Activated T-cell treated with anti-CD3 and anti-CD28 coated beads, Interleukin-2, amount 50 U/mL, for 72 hours (primary cell): Measurements from ENCODE around the gene PLEKHG4B. TPM values are rescaled to one million over a fixed set of nuclear protein-coding genes. Genes with fewer than 3 reads are reported as not detected.
"Not testable (repeated sequence)": the region's sequence is repeated elsewhere in the genome, so short reads cannot be mapped to it uniquely, and the experiment has no call there.

Experiments used
- ATAC-seq, 2 donors: fragments of 150-1000 bp; cut with Tn5 transposase; replicated peaks in 1 of 2; 2 replicates each; pipeline ENCODE4 v1.10.0; 2021; ENCODE audit warnings: moderate library complexity in 2 of 2, mild to moderate bottlenecking in 1 of 2
- DNase-seq, 2 donors: peaks; one replicate each; pipeline ENCODE4 v3.0.0; 2021 to 2022; ENCODE audit warnings: mixed read lengths in 1 of 2
- H3K27ac Mint-ChIP-seq: one replicate; pipeline ENCODE4 v1.8.0; 2022; ENCODE audit warnings: mild to moderate bottlenecking, moderate library complexity, mixed read lengths
- H3K27me3 Mint-ChIP-seq: one replicate; pipeline ENCODE4 v1.8.0; 2022; ENCODE audit warnings: low read depth, mixed read lengths
- H3K36me3 Mint-ChIP-seq, 2 donors: one replicate each; pipeline ENCODE4 v1.8.0; 2022; ENCODE audit warnings: mixed read lengths in 2 of 2, mild to moderate bottlenecking in 1 of 2; ENCODE audit not compliant: insufficient read depth in 2 of 2
- H3K4me1 Mint-ChIP-seq: one replicate; pipeline ENCODE4 v1.8.0; 2022; ENCODE audit warnings: low read depth, mixed read lengths
- H3K4me3 Mint-ChIP-seq, 2 donors: one replicate each; pipeline ENCODE4 v1.8.0; 2022; ENCODE audit warnings: mild to moderate bottlenecking in 2 of 2, mixed read lengths in 2 of 2, moderate library complexity in 2 of 2
- H3K9me3 Mint-ChIP-seq, 2 donors: one replicate each; pipeline ENCODE4 v1.8.0; 2022; ENCODE audit warnings: mixed read lengths in 2 of 2
- total RNA-seq, 2 donors: library from RNA; stranded (reverse); gene quantifications; one replicate each; pipeline ENCODE4 v1.2.3, GENCODE V29; 2022

The PLEKHG4B gene
- total RNA-seq, 2 donors from 2014 or later = not detected

- not testable (repeated sequence) for H3K4me1 Mint-ChIP-seq, H3K4me3 Mint-ChIP-seq, H3K9me3 Mint-ChIP-seq, H3K36me3 Mint-ChIP-seq, DNase-seq, ATAC-seq, H3K27ac Mint-ChIP-seq
- H3K27me3 Mint-ChIP-seq = peaks cover 62% of the 10 kb centered on the region
These were observed 31.7 kb upstream of the PLEKHG4B start for GRCh38 chr5:60250-60649.

GRCh38 chr5:70440-70839 is 21.5 kb upstream of the PLEKHG4B start:
- Mint-ChIP-seq H3K4me3 (no peak overlapping the region), H3K4me1 (no peaks in the 10 kb centered on the region), H3K9me3 (no peaks in the 10 kb centered on the region), H3K27ac (no peak overlapping the region), H3K36me3 (no peaks in the 10 kb centered on the region), H3K27me3 (peaks cover 31% of the 10 kb centered on the region)
- no peak for DNase-seq
- no peak for ATAC-seq

- ATAC-seq, H3K9me3 Mint-ChIP-seq, H3K36me3 Mint-ChIP-seq, DNase-seq, H3K4me1 Mint-ChIP-seq, H3K27ac Mint-ChIP-seq, H3K4me3 Mint-ChIP-seq: not testable (repeated sequence)
- H3K27me3 Mint-ChIP-seq = peaks cover 14% of the 10 kb centered on the region
These were observed 19.4 kb upstream of the PLEKHG4B start for GRCh38 chr5:72316-73180.

- not testable (repeated sequence) for H3K4me1 Mint-ChIP-seq, H3K27me3 Mint-ChIP-seq, ATAC-seq, H3K36me3 Mint-ChIP-seq, H3K9me3 Mint-ChIP-seq, DNase-seq, H3K27ac Mint-ChIP-seq, H3K4me3 Mint-ChIP-seq
These were observed 18.9 kb upstream of the PLEKHG4B start for GRCh38 chr5:73181-73447.

GRCh38 chr5:73768-74502 is 18.0 kb upstream of the PLEKHG4B start:
- H3K36me3 Mint-ChIP-seq = no peaks in the 10 kb centered on the region
- H3K4me3 Mint-ChIP-seq = no peak overlapping the region
- no peak overlapping the region for H3K27ac Mint-ChIP-seq
- peaks cover 3% of the 10 kb centered on the region for H3K27me3 Mint-ChIP-seq
- no peaks in the 10 kb centered on the region for H3K9me3 Mint-ChIP-seq
- H3K4me1 Mint-ChIP-seq = no peaks in the 10 kb centered on the region
- DNase-seq (no peak), ATAC-seq (no peak)

GRCh38 chr5:74503-75109 is 17.4 kb upstream of the PLEKHG4B start:
- Mint-ChIP-seq H3K9me3 (no peaks in the 10 kb centered on the region), H3K4me1 (no peaks in the 10 kb centered on the region), H3K27ac (no peak overlapping the region), H3K27me3 (no peaks in the 10 kb centered on the region), H3K36me3 (no peaks in the 10 kb centered on the region), H3K4me3 (no peak overlapping the region)
- DNase-seq = no peak
- no peak for ATAC-seq

GRCh38 chr5:75331-76320 is 16.3 kb upstream of the PLEKHG4B start:
- no peak for ATAC-seq
- H3K27me3 Mint-ChIP-seq = no peaks in the 10 kb centered on the region
- no peak for DNase-seq
- no peak overlapping the region for H3K4me3 Mint-ChIP-seq
- H3K9me3 Mint-ChIP-seq = no peaks in the 10 kb centered on the region
- no peak overlapping the region for H3K27ac Mint-ChIP-seq
- no peaks in the 10 kb centered on the region for H3K4me1 Mint-ChIP-seq
- no peaks in the 10 kb centered on the region for H3K36me3 Mint-ChIP-seq

- Mint-ChIP-seq H3K4me1 (no peaks in the 10 kb centered on the region), H3K9me3 (no peaks in the 10 kb centered on the region), H3K36me3 (no peaks in the 10 kb centered on the region), H3K27me3 (no peaks in the 10 kb centered on the region), H3K4me3 (no peak overlapping the region), H3K27ac (no peak overlapping the region)
- DNase-seq = no peak
- ATAC-seq = no peak
These were observed 15.4 kb upstream of the PLEKHG4B start for GRCh38 chr5:76358-77169.

- no peaks in the 10 kb centered on the region for H3K27me3 Mint-ChIP-seq
- H3K4me3 Mint-ChIP-seq = no peak overlapping the region
- DNase-seq (no peak), ATAC-seq (no peak)
- no peaks in the 10 kb centered on the region for H3K9me3 Mint-ChIP-seq
- no peaks in the 10 kb centered on the region for H3K36me3 Mint-ChIP-seq
- H3K4me1 Mint-ChIP-seq = no peaks in the 10 kb centered on the region
- no peak overlapping the region for H3K27ac Mint-ChIP-seq
These were observed 14.8 kb upstream of the PLEKHG4B start for GRCh38 chr5:77170-77501.

GRCh38 chr5:77546-77945 is 14.4 kb upstream of the PLEKHG4B start:
- Mint-ChIP-seq H3K36me3 (no peaks in the 10 kb centered on the region), H3K27ac (no peak overlapping the region), H3K9me3 (no peaks in the 10 kb centered on the region), H3K4me3 (no peak overlapping the region), H3K27me3 (peaks cover under 1% of the 10 kb centered on the region), H3K4me1 (no peaks in the 10 kb centered on the region)
- DNase-seq (no peak), ATAC-seq (no peak)

- Mint-ChIP-seq H3K4me1 (no peaks in the 10 kb centered on the region), H3K36me3 (peaks cover 1 to 2% of the 10 kb centered on the region in 2 donors), H3K9me3 (no peaks in the 10 kb centered on the region), H3K4me3 (no peak overlapping the region), H3K27me3 (peaks cover 4% of the 10 kb centered on the region), H3K27ac (no peak overlapping the region)
- ATAC-seq = peak; percentile 62 to 72
- DNase-seq = peak; percentile 33 to 38
These were observed 13.8 kb upstream of the PLEKHG4B start for GRCh38 chr5:77957-78804.
